ENCODE data around the gene HBA1. TPM values are rescaled to one million over a fixed set of nuclear protein-coding genes. Genes with fewer than 3 reads are reported as not detected.
"Not testable (repeated sequence)": the region's sequence is repeated elsewhere in the genome, so short reads cannot be mapped to it uniquely, and the experiment has no call there.

Gene HBA1
- total RNA-seq, 1 experiment from 2014 or later = not detected

DNA sequence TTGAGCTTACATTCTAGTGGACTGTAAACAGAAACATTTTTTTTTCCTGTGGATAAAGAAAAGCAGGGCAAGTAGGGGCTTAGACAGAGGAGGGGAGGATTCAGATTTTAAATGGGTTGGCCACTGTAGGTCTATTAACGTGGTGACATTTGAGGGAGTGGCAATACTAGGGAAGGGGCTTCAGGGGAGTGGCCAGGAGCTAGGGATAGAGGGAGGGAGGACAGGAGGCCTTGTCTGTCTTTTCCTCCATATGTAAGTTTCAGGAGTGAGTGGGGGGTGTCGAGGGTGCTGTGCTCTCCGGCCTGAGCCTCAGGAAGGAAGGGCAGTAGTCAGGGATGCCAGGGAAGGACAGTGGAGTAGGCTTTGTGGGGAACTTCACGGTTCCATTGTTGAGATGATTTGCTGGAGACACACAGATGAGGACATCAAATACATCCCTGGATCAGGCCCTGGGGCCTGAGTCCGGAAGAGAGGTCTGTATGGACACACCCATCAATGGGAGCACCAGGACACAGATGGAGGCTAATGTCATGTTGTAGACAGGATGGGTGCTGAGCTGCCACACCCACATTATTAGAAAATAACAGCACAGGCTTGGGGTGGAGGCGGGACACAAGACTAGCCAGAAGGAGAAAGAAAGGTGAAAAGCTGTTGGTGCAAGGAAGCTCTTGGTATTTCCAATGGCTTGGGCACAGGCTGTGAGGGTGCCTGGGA, 17.2 kb upstream of the HBA1 start:
- no peaks in the 10 kb centered on the region for H3F3A ChIP-seq (ENCODE audit: low read length, unreplicated experiment)
- H3K9me3 ChIP-seq (ENCODE audit: low read length) = no peaks in the 10 kb centered on the region
- H3K79me2 ChIP-seq (ENCODE audit: low read length) = no peaks in the 10 kb centered on the region
- no peak overlapping the region for H3K4me2 ChIP-seq (ENCODE audit: low read length)
- no peaks in the 10 kb centered on the region for H3K36me3 ChIP-seq (ENCODE audit: low read depth, low read length)
- ATAC-seq = no peak
- H3K4me3 ChIP-seq (ENCODE audit: low read length) = no peak overlapping the region
- BruUV-seq (replicated peaks) = no TSS peak
- ChIA-PET POLR2A (ENCODE audit: unreplicated experiment) (no interaction called here), CTCF (no interaction called here)
- TF ChIP-seq, protein P1, sequence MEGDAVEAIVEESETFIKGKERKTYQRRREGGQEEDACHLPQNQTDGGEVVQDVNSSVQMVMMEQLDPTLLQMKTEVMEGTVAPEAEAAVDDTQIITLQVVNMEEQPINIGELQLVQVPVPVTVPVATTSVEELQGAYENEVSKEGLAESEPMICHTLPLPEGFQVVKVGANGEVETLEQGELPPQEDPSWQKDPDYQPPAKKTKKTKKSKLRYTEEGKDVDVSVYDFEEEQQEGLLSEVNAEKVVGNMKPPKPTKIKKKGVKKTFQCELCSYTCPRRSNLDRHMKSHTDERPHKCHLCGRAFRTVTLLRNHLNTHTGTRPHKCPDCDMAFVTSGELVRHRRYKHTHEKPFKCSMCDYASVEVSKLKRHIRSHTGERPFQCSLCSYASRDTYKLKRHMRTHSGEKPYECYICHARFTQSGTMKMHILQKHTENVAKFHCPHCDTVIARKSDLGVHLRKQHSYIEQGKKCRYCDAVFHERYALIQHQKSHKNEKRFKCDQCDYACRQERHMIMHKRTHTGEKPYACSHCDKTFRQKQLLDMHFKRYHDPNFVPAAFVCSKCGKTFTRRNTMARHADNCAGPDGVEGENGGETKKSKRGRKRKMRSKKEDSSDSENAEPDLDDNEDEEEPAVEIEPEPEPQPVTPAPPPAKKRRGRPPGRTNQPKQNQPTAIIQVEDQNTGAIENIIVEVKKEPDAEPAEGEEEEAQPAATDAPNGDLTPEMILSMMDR (conservative IDR thresholded peaks at IDR 0.05; ENCODE audit: low read depth, low read length) = no peak
- no peak for TF ChIP-seq EZH2 (IDR thresholded peaks at IDR 0.05; ENCODE audit: low read length, unreplicated experiment)
- H4K20me1 ChIP-seq (ENCODE audit: low read length) = no peaks in the 10 kb centered on the region
- no peak overlapping the region for H3K27ac ChIP-seq (ENCODE audit: low read length)
- H3K4me1 ChIP-seq (ENCODE audit: insufficient read depth, low read length) = peaks cover 7% of the 10 kb centered on the region; the same call in 1 of the 2 replicates
- H3K9me2 ChIP-seq (replicated peaks; ENCODE audit: low read length) = no peaks in the 10 kb centered on the region
- no peak for DNase-seq
- H3K27me3 ChIP-seq (ENCODE audit: low read length) = no peaks in the 10 kb centered on the region
- intact Hi-C loops (cut with micrococcal nuclease) = no loop called here
- H3K9ac ChIP-seq (ENCODE audit: low read length) = no peak overlapping the region
- H2AFZ ChIP-seq (ENCODE audit: low read length) = no peak overlapping the region

DNA sequence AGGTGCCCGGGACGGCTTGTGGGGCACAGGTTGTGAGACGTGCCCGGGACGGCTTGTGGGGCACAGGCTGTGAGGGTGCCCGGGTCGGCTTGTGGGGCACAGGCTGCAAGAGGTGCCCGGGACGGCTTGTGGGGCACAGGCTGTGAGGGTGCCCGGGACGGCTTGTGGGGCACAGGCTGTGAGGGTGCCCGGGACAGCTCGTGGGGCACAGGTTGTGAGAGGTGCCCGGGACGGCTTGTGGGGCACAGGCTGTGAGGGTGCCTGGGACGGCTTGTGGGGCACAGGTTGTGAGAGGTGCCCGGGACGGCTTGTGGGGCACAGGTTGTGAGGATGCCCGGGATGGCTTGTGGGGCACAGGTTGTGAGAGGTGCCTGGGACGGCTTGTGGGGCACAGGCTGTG, 16.2 kb upstream of the HBA1 start:
- H3K9me2 ChIP-seq (replicated peaks; ENCODE audit: low read length); H3K27ac ChIP-seq (ENCODE audit: low read length); H2AFZ ChIP-seq (ENCODE audit: low read length); H3K4me2 ChIP-seq (ENCODE audit: low read length); H3F3A ChIP-seq (ENCODE audit: low read length, unreplicated experiment); POLR2A ChIA-PET (ENCODE audit: unreplicated experiment); H3K36me3 ChIP-seq (ENCODE audit: low read depth, low read length); intact Hi-C loops (cut with micrococcal nuclease); H3K9ac ChIP-seq (ENCODE audit: low read length); H3K79me2 ChIP-seq (ENCODE audit: low read length); H3K9me3 ChIP-seq (ENCODE audit: low read length); CTCF ChIA-PET; BruUV-seq (replicated peaks); H4K20me1 ChIP-seq (ENCODE audit: low read length); H3K27me3 ChIP-seq (ENCODE audit: low read length); H3K4me3 ChIP-seq (ENCODE audit: low read length); DNase-seq; ATAC-seq; H3K4me1 ChIP-seq (ENCODE audit: insufficient read depth, low read length): not testable (repeated sequence)

DNA sequence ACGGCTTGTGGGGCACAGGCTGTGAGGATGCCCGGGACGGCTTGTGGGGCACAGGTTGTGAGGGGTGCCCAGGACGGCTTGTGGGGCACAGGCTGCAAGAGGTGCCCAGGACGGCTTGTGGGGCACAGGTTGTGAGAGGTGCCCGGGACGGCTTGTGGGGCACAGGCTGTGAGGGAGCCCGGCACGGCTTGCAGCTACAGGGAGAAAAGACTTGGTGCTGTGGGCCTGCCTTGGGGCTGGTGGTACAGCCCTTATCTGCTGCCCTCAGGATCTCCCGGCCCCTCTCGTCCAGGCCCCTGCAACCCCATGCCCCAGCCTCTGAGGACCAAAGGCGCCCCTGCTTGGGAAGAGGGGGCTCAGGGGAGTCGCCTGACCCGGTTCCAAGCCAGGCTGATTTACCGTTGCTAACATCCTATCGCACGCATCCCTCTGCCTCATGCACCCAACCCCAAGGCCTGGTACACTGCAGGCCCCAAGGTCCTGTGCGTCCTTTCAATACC, 15.7 kb upstream of the HBA1 start:
- ChIA-PET CTCF (no interaction called here), POLR2A (ENCODE audit: unreplicated experiment) (no interaction called here)
- Histone ChIP-seq H4K20me1 (ENCODE audit: low read length) (no peaks in the 10 kb centered on the region), H3K27ac (ENCODE audit: low read length) (no peak overlapping the region), H3K4me1 (ENCODE audit: insufficient read depth, low read length) (no peaks in the 10 kb centered on the region), H3K4me3 (ENCODE audit: low read length) (no peak overlapping the region), H3F3A (ENCODE audit: low read length, unreplicated experiment) (no peaks in the 10 kb centered on the region), H3K27me3 (ENCODE audit: low read length) (peaks cover 7% of the 10 kb centered on the region), H3K4me2 (ENCODE audit: low read length) (no peak overlapping the region), H3K36me3 (ENCODE audit: low read depth, low read length) (no peaks in the 10 kb centered on the region), H3K9ac (ENCODE audit: low read length) (no peak overlapping the region), H3K9me2 (replicated peaks; ENCODE audit: low read length) (no peaks in the 10 kb centered on the region), H3K79me2 (ENCODE audit: low read length) (no peaks in the 10 kb centered on the region), H2AFZ (ENCODE audit: low read length) (no peak overlapping the region), H3K9me3 (ENCODE audit: low read length) (no peaks in the 10 kb centered on the region)
- TF ChIP-seq EZH2phosphoT487 (IDR thresholded peaks at IDR 0.05; ENCODE audit: borderline replicate concordance, low read length) (no peak), EZH2 (IDR thresholded peaks at IDR 0.05; ENCODE audit: low read length, unreplicated experiment) (no peak)
- TF ChIP-seq, protein P1 (conservative IDR thresholded peaks at IDR 0.05; ENCODE audit: low read depth, low read length) = no peak
- DNase-seq = no peak
- no peak for ATAC-seq
- no TSS peak for BruUV-seq (replicated peaks)
- intact Hi-C loops (cut with micrococcal nuclease) = no loop called here
